ENCODE measurements around the gene LPAR1.

LPAR1 gene

DNA sequence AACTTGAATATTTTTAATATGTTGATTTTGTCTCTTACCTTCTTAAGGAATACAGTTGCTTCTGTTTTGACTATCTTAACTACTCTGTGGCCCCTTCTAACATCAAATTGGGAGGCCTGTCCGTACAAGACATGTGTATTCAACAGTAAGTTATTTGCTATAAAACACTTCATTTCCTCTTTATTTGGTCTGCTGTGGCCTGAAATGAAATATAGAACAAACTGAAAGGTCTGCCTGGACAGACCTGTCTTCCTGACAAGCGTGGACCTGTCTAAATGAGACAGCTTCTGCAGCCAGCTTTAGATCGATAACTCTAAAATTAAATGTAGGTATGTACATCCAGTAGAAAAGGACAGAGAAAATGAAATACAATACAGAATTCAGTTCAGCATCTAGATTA is 2.2 kb upstream of the LPAR1 start:
- no peak for DNase-seq
- Histone ChIP-seq H3K4me3 (ENCODE audit: insufficient read depth, low read depth, low read length, poor library complexity, severe bottlenecking) (no peak overlapping the region), H3K9me3 (ENCODE audit: control insufficient read depth, low read length) (no peaks in the 10 kb centered on the region), H3K4me1 (ENCODE audit: control insufficient read depth, insufficient read depth, low read length, poor library complexity, severe bottlenecking) (no peaks in the 10 kb centered on the region), H3K27me3 (replicated peaks; ENCODE audit: control insufficient read depth, insufficient read depth, low read length, poor library complexity, severe bottlenecking) (no peaks in the 10 kb centered on the region), H3K27ac (ENCODE audit: insufficient read depth, low read length, poor library complexity, severe bottlenecking) (no peak overlapping the region), H3K36me3 (ENCODE audit: control insufficient read depth, insufficient read depth, low read length) (no peaks in the 10 kb centered on the region)

DNA sequence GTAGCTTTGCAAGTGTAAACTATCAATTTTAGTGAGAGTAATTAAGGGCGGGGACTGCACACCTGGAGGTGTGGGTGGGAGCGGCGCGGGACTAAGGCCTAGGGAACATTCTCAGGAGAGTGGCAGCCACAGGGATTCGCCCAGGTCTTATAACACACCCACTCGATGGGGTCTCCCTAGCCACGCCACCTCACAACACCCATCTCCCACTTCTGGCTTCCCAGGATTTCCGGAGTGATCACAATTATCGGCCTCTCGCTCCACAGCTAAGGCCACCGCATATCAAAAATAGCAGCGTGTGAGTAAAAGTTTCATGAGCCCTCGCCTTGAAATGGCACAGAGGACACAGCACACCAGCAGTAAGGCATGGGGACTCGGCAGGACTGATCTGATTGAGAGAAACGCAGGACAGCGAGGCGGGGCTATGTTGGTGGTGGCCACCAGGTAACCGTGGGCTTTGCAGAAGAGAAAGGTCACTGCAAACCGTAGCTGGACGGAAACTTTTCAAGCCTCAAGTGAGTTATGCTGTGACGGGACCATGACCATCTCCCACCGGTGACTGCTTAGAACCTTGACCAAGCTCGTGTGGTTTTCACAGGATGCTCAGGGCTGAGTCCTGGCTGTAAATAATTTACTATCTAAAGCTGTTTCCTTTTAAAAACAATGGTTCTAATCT is 1.1 kb upstream of the LPAR1 start:
- DNase-seq = no peak
- Histone ChIP-seq H3K36me3 (ENCODE audit: control insufficient read depth, insufficient read depth, low read length) (no peaks in the 10 kb centered on the region), H3K9me3 (ENCODE audit: control insufficient read depth, low read length) (no peaks in the 10 kb centered on the region), H3K27ac (ENCODE audit: insufficient read depth, low read length, poor library complexity, severe bottlenecking) (no peak overlapping the region), H3K27me3 (replicated peaks; ENCODE audit: control insufficient read depth, insufficient read depth, low read length, poor library complexity, severe bottlenecking) (no peaks in the 10 kb centered on the region), H3K4me3 (ENCODE audit: insufficient read depth, low read depth, low read length, poor library complexity, severe bottlenecking) (no peak overlapping the region), H3K4me1 (ENCODE audit: control insufficient read depth, insufficient read depth, low read length, poor library complexity, severe bottlenecking) (no peaks in the 10 kb centered on the region)

DNA sequence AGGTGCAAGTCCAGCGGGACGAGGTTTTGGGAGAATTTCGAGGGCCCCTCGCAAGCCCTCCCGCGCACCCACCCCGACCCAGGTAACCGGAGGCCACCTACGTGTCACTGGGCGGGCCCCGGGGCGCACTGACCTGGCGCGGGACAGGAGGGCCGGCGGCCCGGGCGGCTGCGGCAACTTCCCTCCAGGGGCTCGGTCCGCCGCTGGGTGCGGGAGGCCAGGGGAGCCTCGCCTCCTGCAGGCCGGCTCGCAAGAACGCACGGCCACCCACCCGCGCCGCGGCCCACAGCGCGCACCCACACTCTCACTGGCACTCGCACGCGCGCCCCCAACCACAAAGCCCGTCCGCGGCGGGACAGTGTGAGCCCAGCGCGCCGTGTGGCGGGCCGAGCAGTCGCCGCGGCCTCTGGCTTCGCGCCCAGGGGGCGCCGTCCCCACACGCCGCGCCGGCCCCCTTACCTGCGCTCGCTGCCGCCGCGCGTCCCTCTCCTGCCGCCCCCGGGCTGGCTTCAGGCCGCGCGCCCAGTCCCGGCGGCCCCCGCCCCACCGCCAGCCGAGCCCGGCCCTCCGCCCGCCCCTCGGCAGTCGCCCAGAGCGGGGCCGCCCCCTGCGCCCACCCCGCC is 451 bp downstream of the LPAR1 start:
- H3K9me3 ChIP-seq (ENCODE audit: control insufficient read depth, low read length) = no peaks in the 10 kb centered on the region
- DNase-seq = no peak
- no peaks in the 10 kb centered on the region for H3K27me3 ChIP-seq (replicated peaks; ENCODE audit: control insufficient read depth, insufficient read depth, low read length, poor library complexity, severe bottlenecking)
- H3K27ac ChIP-seq (ENCODE audit: insufficient read depth, low read length, poor library complexity, severe bottlenecking) = no peak overlapping the region
- H3K36me3 ChIP-seq (ENCODE audit: control insufficient read depth, insufficient read depth, low read length) = no peaks in the 10 kb centered on the region
- H3K4me3 ChIP-seq (ENCODE audit: insufficient read depth, low read depth, low read length, poor library complexity, severe bottlenecking) = no peak overlapping the region
- no peaks in the 10 kb centered on the region for H3K4me1 ChIP-seq (ENCODE audit: control insufficient read depth, insufficient read depth, low read length, poor library complexity, severe bottlenecking)

DNA sequence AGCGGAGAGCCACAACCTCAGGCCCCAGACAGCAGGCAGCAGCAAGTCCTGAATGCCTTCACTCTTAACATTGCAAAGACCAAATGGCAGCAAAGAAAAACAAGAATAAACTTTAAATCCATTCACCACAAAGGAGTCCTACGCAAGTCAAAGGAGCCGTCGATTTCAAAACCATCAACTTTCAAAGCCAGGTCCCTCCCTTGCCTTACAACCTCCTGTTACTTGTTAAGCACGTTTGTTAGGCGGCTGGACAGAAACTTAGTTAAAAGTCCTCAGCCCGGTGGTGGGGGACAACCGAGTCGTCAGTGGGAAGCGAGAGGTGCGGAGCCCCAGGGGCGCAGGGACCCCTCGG is 938 bp downstream of the LPAR1 start:
- no peak for DNase-seq
- no peak overlapping the region for H3K27ac ChIP-seq (ENCODE audit: insufficient read depth, low read length, poor library complexity, severe bottlenecking)

DNA sequence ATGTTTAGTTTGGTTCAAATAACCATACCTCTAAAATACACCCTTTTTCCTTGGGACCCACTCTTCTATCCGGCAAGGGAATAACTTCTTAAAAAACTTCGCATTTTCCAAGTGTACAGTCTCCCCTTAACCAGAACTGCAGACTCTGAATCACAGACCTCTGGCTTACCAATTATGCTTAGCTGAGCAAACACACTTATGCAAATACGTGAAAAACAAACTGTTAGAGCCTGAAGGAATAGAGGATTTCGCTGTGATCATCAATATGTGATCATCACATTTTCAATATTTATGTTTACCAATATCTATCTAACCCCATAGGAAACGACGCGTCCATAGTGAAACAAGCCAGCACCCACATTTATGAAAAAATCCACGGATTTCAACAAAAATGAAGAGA is 1.3 kb downstream of the LPAR1 start:
- H3K27ac ChIP-seq (ENCODE audit: insufficient read depth, low read length, poor library complexity, severe bottlenecking) = no peak overlapping the region
- DNase-seq = no peak
- H3K9me3 ChIP-seq (ENCODE audit: control insufficient read depth, low read length) = no peaks in the 10 kb centered on the region
- no peaks in the 10 kb centered on the region for H3K27me3 ChIP-seq (replicated peaks; ENCODE audit: control insufficient read depth, insufficient read depth, low read length, poor library complexity, severe bottlenecking)
- H3K36me3 ChIP-seq (ENCODE audit: control insufficient read depth, insufficient read depth, low read length) = no peaks in the 10 kb centered on the region
- H3K4me3 ChIP-seq (ENCODE audit: insufficient read depth, low read depth, low read length, poor library complexity, severe bottlenecking) = no peak overlapping the region
- H3K4me1 ChIP-seq (ENCODE audit: control insufficient read depth, insufficient read depth, low read length, poor library complexity, severe bottlenecking) = no peaks in the 10 kb centered on the region

More for the DNA sequence above, 938 bp downstream of the LPAR1 start:
- Histone ChIP-seq H3K36me3 (ENCODE audit: control insufficient read depth, insufficient read depth, low read length) (no peaks in the 10 kb centered on the region), H3K4me3 (ENCODE audit: insufficient read depth, low read depth, low read length, poor library complexity, severe bottlenecking) (no peak overlapping the region), H3K27me3 (replicated peaks; ENCODE audit: control insufficient read depth, insufficient read depth, low read length, poor library complexity, severe bottlenecking) (no peaks in the 10 kb centered on the region), H3K9me3 (ENCODE audit: control insufficient read depth, low read length) (no peaks in the 10 kb centered on the region), H3K4me1 (ENCODE audit: control insufficient read depth, insufficient read depth, low read length, poor library complexity, severe bottlenecking) (no peaks in the 10 kb centered on the region)

DNA sequence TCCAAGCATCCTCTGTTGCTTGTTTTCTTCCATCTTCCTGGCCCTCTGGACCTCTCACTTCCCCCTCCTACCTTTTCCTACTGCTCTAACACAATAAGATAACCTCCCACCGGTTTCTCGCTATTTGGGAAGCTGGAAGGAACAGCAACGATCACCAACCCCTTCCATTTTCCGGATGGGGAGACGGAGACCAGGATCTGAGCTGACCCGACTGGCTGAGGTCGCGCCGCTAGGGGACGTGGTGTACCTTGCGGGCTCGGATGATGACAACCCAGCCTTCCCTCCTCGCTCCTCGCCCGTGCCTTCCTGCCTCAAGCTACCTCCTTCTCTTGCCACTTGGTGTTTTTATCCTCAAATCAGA is 1.9 kb downstream of the LPAR1 start:
- Histone ChIP-seq H3K27me3 (replicated peaks; ENCODE audit: control insufficient read depth, insufficient read depth, low read length, poor library complexity, severe bottlenecking) (no peaks in the 10 kb centered on the region), H3K4me3 (ENCODE audit: insufficient read depth, low read depth, low read length, poor library complexity, severe bottlenecking) (no peak overlapping the region), H3K36me3 (ENCODE audit: control insufficient read depth, insufficient read depth, low read length) (no peaks in the 10 kb centered on the region), H3K27ac (ENCODE audit: insufficient read depth, low read length, poor library complexity, severe bottlenecking) (no peak overlapping the region), H3K9me3 (ENCODE audit: control insufficient read depth, low read length) (no peaks in the 10 kb centered on the region), H3K4me1 (ENCODE audit: control insufficient read depth, insufficient read depth, low read length, poor library complexity, severe bottlenecking) (no peaks in the 10 kb centered on the region)
- DNase-seq = no peak

DNA sequence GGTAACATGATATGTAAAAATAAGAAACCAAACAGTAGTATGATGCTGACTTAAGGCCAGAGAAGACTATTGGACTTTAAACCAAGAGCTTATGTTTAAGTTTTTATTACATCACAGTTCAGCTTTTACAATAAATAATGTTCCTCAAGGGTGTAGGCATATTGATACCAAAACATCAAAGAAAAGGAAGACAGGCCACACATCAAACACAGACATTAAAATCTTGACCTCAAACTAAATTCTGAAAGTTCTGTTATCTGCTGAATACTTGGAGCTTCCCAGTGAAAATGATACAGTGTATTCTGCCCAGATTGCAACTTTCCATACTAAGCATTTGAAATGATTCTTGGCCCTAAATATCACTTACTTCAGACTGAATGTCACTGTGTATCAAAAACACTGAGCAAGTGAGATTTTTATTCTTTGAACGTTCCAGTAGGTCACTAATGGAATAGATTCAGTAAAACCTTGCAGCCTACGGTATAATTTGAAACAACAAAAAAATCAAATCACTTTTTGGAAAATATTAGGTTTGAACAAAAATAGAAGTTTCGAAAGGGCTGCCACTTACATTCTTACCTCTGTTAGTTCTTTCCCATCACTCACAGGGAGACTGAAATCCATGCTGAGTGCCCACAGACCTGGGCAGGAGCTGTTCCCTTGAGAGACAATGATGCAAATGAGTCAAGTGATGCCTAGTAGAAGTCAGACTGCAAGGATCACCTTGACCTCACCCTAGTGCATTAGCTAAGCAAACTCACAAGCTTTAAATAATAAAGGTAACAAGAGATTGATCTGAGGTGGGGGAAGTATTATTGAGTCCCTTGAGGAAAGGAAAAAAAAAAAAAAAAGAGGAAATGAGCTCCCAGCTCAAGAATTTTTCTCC is 2.5 kb downstream of the LPAR1 start:
- Histone ChIP-seq H3K4me1 (ENCODE audit: control insufficient read depth, insufficient read depth, low read length, poor library complexity, severe bottlenecking) (no peaks in the 10 kb centered on the region), H3K27ac (ENCODE audit: insufficient read depth, low read length, poor library complexity, severe bottlenecking) (no peak overlapping the region), H3K36me3 (ENCODE audit: control insufficient read depth, insufficient read depth, low read length) (no peaks in the 10 kb centered on the region), H3K4me3 (ENCODE audit: insufficient read depth, low read depth, low read length, poor library complexity, severe bottlenecking) (no peak overlapping the region), H3K27me3 (replicated peaks; ENCODE audit: control insufficient read depth, insufficient read depth, low read length, poor library complexity, severe bottlenecking) (no peaks in the 10 kb centered on the region), H3K9me3 (ENCODE audit: control insufficient read depth, low read length) (no peaks in the 10 kb centered on the region)
- no peak for DNase-seq

DNA sequence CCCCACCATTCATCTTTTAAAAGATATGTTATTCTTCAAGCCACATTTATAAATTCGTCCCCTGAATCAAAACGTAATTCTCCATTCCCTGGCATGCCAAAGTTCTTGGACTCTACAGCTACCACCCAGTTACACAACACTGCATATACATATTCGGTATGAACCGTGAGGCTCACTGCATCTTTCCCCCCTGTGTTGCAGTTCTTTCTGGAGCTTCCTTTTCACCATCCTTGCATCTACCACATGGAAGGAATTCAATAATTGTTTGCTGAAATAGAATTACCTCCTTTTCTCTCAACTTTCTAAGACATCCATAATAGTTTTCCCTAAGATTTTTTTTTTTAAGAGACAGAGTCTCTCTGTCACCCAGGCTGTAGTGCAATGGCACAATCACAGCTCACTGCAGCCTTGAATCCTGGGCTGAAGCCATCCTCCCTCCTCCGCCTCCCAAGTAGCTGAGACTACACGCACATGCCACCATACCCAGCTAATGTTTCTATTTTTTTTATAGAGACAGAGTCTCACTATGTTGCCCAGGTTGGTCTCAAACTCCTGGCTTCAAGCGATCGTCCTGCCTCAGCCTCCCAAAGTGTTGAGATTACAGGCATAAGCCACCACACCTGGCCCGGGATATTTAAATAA is 3.3 kb downstream of the LPAR1 start:
- Histone ChIP-seq H3K9me3 (ENCODE audit: control insufficient read depth, low read length) (no peaks in the 10 kb centered on the region), H3K36me3 (ENCODE audit: control insufficient read depth, insufficient read depth, low read length) (no peaks in the 10 kb centered on the region), H3K27me3 (replicated peaks; ENCODE audit: control insufficient read depth, insufficient read depth, low read length, poor library complexity, severe bottlenecking) (no peaks in the 10 kb centered on the region), H3K27ac (ENCODE audit: insufficient read depth, low read length, poor library complexity, severe bottlenecking) (no peak overlapping the region), H3K4me3 (ENCODE audit: insufficient read depth, low read depth, low read length, poor library complexity, severe bottlenecking) (no peak overlapping the region), H3K4me1 (ENCODE audit: control insufficient read depth, insufficient read depth, low read length, poor library complexity, severe bottlenecking) (no peaks in the 10 kb centered on the region)
- DNase-seq = no peak

DNA sequence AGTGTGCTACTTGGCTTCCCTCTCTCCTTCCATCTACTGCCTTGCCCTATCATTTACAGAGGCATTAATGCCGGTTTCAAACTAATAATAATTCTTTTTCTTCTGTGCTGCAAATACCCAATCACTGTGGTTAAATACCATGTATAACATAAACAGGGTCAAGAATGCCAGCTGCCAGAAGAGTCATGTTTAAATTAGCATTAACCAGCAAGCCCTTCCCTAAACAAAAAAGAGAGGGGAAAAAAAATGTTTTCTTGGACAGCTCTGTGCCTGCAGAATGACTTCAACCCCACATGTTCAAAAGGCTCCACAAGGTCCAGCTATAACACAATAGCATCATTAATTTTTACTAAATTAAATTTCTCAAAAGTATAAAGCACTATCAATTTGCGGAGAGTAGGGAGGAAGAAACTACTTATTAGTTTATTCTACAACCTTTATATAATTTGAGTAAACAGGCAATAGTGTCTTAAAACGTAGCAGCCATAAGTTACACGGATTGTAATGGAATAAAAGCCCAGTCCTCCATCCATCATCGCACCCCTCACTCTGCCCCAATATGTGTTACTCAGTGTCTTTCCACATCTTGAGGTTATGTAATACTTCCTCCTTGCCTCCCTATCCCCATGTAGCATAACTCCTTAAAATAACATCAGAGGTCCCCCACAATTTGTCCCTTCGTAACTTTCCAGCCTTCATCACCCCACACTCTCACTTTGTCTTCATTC is 3.9 kb downstream of the LPAR1 start:
- H3K27me3 ChIP-seq (replicated peaks; ENCODE audit: control insufficient read depth, insufficient read depth, low read length, poor library complexity, severe bottlenecking) = no peaks in the 10 kb centered on the region
- no peaks in the 10 kb centered on the region for H3K4me1 ChIP-seq (ENCODE audit: control insufficient read depth, insufficient read depth, low read length, poor library complexity, severe bottlenecking)
- no peak overlapping the region for H3K4me3 ChIP-seq (ENCODE audit: insufficient read depth, low read depth, low read length, poor library complexity, severe bottlenecking)

More for the DNA sequence above, 3.9 kb downstream of the LPAR1 start:
- H3K27ac ChIP-seq (ENCODE audit: insufficient read depth, low read length, poor library complexity, severe bottlenecking) = no peak overlapping the region
- no peaks in the 10 kb centered on the region for H3K36me3 ChIP-seq (ENCODE audit: control insufficient read depth, insufficient read depth, low read length)
- DNase-seq = no peak
- no peaks in the 10 kb centered on the region for H3K9me3 ChIP-seq (ENCODE audit: control insufficient read depth, low read length)
